CD1c-positive myeloid dendritic cell (primary cell): ENCODE measurements around the gene KCTD10.
"Not testable (repeated sequence)": the region's sequence is repeated elsewhere in the genome, so short reads cannot be mapped to it uniquely, and the experiment has no call there.

Experiments
- DNase-seq: peaks from one replicate; pipeline ENCODE4 v3.0.0-alpha.2; 2016; ENCODE audit errors: extremely low spot score

KCTD10 gene

GRCh38 chr12:109418848-109419480 lies 58.1 kb downstream of the KCTD10 start:
- DNase-seq = no peak

GRCh38 chr12:109406147-109406546 lies 71.0 kb downstream of the KCTD10 start:
- DNase-seq = not testable (repeated sequence)

GRCh38 chr12:109404841-109405240 lies 72.3 kb downstream of the KCTD10 start:
- not testable (repeated sequence) for DNase-seq
